Upper lobe of left lung (tissue), 6 donors: ENCODE data around the gene FBN2. TPM values are rescaled to one million over a fixed set of nuclear protein-coding genes. Genes with fewer than 3 reads are reported as not detected.

Experiments used
- ATAC-seq, 2 donors: fragments of 200-7000 bp; cut with Tn5 transposase; one replicate each; pipeline ENCODE4 v1.9.1; 2022; ENCODE audit warnings: mild to moderate bottlenecking in 2 of 2, moderate library complexity in 2 of 2; ENCODE audit not compliant: low FRiP score in 2 of 2
- DNase-seq, 2 donors: peaks; one replicate each; pipeline ENCODE4 v3.0.0-alpha.2; 2019 to 2020
- H3K27ac ChIP-seq, 4 donors: fragments of 200-600 bp; sonication (generic); one replicate each; pipeline ENCODE4 v1.5.1; 2016 to 2019
- H3K27me3 ChIP-seq, 4 donors: fragments of 200-600 bp; sonication (generic); one replicate each; pipeline ENCODE4 v1.5.1; 2017 to 2019
- H3K36me3 ChIP-seq, 4 donors: fragments of 200-600 bp; sonication (generic); one replicate each; pipeline ENCODE4 v1.5.1; 2016 to 2019
- H3K4me1 ChIP-seq, 4 donors: fragments of 200-600 bp; sonication (generic); one replicate each; pipeline ENCODE4 v1.5.1; 2018 to 2019
- H3K4me3 ChIP-seq, 4 donors: fragments of 200-600 bp; sonication (generic); one replicate each; pipeline ENCODE4 v1.5.1; 2017 to 2019; ENCODE audit warnings: mild to moderate bottlenecking in 2 of 4, moderate library complexity in 1 of 4
- H3K9me3 ChIP-seq, 4 donors: fragments of 200-600 bp; sonication (generic); one replicate each; pipeline ENCODE4 v1.5.1; 2018 to 2019
- EP300 ChIP-seq, 4 donors: sonication (generic); formaldehyde crosslinking; IDR thresholded peaks; one replicate each; pipeline ENCODE4 v1.5.1; 2017; ENCODE audit warnings: antibody characterized with exemption in 4 of 4, control low read depth in 2 of 4
- POLR2A ChIP-seq, 4 donors: fragments of 450-650 bp; IDR thresholded peaks; one replicate each; pipeline ENCODE4 v1.5.1; 2016 to 2017; ENCODE audit warnings: antibody characterized with exemption in 4 of 4, mild to moderate bottlenecking in 2 of 4
- POLR2AphosphoS5 ChIP-seq, 2 donors: sonication (generic); formaldehyde crosslinking; IDR thresholded peaks; one replicate each; pipeline ENCODE4 v1.5.1; 2017; ENCODE audit warnings: antibody characterized with exemption in 2 of 2
- WGBS, 2 donors: methylation state at CpG; one replicate each; pipeline ENCODE4 v1.1.5; 2017 to 2018; 5-methylcytosine and 5-hydroxymethylcytosine counted together
- total RNA-seq, 6 donors: library from RNA; depleted of rRNA in 4 of 6; stranded (reverse); fragments of >200 nt in 4 of 6; gene quantifications; one replicate each; pipeline versions ENCODE4 v1.1.0 to v1.2.1, GENCODE V29; 2016 to 2021
- TF ChIP-seq, protein P1 (sequence below), 6 experiments: fragments of 450-650 bp in 4 of 6; fragments of 200-600 bp in 2 of 6; sonication (generic) in 2 of 6; IDR thresholded peaks; one replicate each; pipeline ENCODE4 v1.5.1; 2016 to 2019; ENCODE audit warnings: antibody characterized with exemption in 6 of 6
- donor health status: DM: no; HTN: no; CAD: no; lungs with moderate emphysema.
- donor health status: DM: no; HTN: yes; CAD: no; lungs with severe emphysema.

The FBN2 gene
- total RNA-seq, 6 donors from 2014 or later: under 0.01 to 1.7 (median 0.39) TPM

DNA sequence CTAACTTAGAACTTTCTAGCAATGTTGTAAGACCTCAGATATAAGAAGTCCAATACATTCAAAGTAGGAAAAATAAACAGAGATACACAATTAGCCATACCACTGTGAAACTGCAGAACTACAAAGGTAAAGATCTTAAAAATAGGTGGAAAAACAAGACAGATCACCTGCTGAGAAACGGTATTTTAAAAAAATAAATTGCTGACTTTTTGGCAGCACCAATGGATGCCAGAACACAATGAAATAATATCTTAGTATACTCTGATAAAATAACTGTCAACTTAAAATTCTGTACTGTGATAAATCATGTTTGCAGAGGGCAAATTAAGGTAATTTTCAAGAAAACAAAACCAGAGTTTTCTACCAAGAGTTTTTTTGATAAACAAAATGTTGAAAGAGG is 138.9 kb downstream of the FBN2 start:
- DNase-seq (no peak), ATAC-seq (no peak)
- no peaks in the 10 kb centered on the region for H3K4me1 ChIP-seq
- TF ChIP-seq POLR2A (IDR thresholded peaks at IDR 0.05) (no peak), EP300 (IDR thresholded peaks at IDR 0.05) (no peak), POLR2AphosphoS5 (IDR thresholded peaks at IDR 0.05) (no peak)
- TF ChIP-seq, protein P1, sequence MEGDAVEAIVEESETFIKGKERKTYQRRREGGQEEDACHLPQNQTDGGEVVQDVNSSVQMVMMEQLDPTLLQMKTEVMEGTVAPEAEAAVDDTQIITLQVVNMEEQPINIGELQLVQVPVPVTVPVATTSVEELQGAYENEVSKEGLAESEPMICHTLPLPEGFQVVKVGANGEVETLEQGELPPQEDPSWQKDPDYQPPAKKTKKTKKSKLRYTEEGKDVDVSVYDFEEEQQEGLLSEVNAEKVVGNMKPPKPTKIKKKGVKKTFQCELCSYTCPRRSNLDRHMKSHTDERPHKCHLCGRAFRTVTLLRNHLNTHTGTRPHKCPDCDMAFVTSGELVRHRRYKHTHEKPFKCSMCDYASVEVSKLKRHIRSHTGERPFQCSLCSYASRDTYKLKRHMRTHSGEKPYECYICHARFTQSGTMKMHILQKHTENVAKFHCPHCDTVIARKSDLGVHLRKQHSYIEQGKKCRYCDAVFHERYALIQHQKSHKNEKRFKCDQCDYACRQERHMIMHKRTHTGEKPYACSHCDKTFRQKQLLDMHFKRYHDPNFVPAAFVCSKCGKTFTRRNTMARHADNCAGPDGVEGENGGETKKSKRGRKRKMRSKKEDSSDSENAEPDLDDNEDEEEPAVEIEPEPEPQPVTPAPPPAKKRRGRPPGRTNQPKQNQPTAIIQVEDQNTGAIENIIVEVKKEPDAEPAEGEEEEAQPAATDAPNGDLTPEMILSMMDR (IDR thresholded peaks at IDR 0.05): no peak
- no peak overlapping the region for H3K4me3 ChIP-seq
- H3K27me3 ChIP-seq: no peaks in the 10 kb centered on the region
- no peaks in the 10 kb centered on the region for H3K9me3 ChIP-seq
- H3K36me3 ChIP-seq: no peaks in the 10 kb centered on the region
- WGBS, 2 donors: 69 to 91% methylated on average over 1 of the region's 1 CpG
- no peak overlapping the region for H3K27ac ChIP-seq

DNA sequence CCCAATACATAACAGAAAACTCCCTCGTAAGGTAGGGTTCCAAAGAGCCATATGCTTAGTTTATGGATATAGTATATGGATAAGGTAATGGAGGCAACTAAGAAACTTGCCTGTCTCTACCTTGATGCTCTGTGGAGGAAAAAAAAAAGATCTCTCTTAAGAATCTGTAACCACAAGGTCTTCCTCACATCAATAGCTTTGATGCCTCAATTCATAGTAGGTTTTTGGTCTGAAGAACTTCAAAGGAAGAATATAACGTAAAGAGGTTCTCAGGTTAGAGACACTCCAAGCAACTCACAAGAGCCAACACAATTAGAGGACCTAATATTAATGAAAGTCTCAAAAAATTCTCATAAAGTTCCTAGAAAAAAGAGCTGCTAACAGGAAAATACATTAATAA is 140.2 kb downstream of the FBN2 start:
- no peaks in the 10 kb centered on the region for H3K9me3 ChIP-seq
- TF ChIP-seq, protein P1 (IDR thresholded peaks at IDR 0.05): no peak
- TF ChIP-seq EP300 (IDR thresholded peaks at IDR 0.05) (no peak), POLR2AphosphoS5 (IDR thresholded peaks at IDR 0.05) (no peak), POLR2A (IDR thresholded peaks at IDR 0.05) (no peak)
- no peak overlapping the region for H3K4me3 ChIP-seq
- 86 to 91% methylated on average over 2 of the region's 2 CpGs for WGBS, 2 donors
- no peaks in the 10 kb centered on the region for H3K4me1 ChIP-seq
- no peaks in the 10 kb centered on the region for H3K27me3 ChIP-seq
- DNase-seq: no peak
- no peaks in the 10 kb centered on the region for H3K36me3 ChIP-seq
- no peak overlapping the region for H3K27ac ChIP-seq
- ATAC-seq: no peak

DNA sequence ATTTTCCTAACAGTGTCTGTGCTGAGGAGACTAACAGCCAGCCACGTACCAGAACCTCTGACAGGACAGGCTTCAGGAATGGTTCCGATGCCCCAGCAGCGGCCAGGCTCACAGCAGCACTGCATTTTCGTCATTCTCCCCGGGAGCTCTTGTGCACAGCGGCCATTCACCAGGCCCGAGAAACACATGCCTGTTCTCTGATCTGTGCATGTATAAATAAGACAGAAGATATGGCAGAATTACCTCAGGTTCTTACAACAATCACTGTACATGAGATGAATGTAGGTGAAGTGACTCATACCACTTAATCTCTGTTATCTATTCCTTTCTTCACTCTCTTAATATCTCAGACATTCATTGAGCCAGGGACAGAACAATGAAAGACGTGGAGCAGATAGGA is 143.0 kb downstream of the FBN2 start:
- no peaks in the 10 kb centered on the region for H3K27me3 ChIP-seq
- ATAC-seq (no peak), DNase-seq (peak in 1 of 2 donors; percentile 15)
- no peak overlapping the region for H3K4me3 ChIP-seq
- H3K36me3 ChIP-seq: no peaks in the 10 kb centered on the region
- WGBS, 2 donors: 89 to 91% methylated on average over 8 of the region's 8 CpGs
- H3K4me1 ChIP-seq: no peaks in the 10 kb centered on the region
- no peak overlapping the region for H3K27ac ChIP-seq
- no peaks in the 10 kb centered on the region for H3K9me3 ChIP-seq
- TF ChIP-seq, protein P1 (IDR thresholded peaks at IDR 0.05): no peak
- TF ChIP-seq POLR2A (IDR thresholded peaks at IDR 0.05) (no peak), EP300 (IDR thresholded peaks at IDR 0.05) (no peak), POLR2AphosphoS5 (IDR thresholded peaks at IDR 0.05) (no peak)

DNA sequence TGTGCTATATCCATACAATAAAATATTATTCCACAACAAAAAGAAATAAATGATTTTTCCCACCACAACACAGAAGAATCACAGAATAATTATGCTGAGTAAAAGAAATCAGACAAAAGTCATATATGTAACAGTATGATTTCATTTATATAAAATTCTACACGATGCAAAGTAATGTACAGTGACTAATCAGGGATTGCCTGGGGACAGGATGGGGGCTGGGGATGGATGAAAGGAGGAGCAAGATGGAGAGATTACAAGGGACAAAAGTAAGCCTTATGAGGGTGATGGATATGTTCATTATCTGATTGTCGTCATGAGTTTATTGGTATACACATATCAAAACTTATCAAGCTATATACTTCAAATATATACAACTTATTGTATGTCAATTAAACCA is 154.0 kb downstream of the FBN2 start:
- 90 to 94% methylated on average over 2 of the region's 2 CpGs for WGBS, 2 donors
- H3K27ac ChIP-seq: no peak overlapping the region

DNA sequence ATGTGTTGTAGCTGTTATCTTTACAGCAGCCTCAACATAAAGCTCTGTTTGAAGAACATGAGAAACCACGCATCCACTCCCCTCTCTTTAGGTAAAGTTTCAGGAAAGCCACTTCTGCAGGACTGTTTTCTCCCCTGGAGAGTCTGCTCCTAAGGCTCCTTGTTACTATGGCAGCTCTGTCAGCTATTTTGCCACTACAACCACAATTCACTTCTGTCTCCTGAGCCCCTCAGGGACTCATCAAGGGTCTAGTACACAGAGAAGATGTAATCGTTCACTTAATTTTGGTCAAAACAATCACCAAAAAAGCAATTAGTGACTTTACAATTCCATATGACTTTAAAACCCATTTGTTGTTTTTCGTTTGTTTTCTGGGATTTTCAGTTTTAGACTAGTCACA is 157.7 kb downstream of the FBN2 start:
- TF ChIP-seq POLR2AphosphoS5 (IDR thresholded peaks at IDR 0.05): no peak
- TF ChIP-seq, protein P1 (IDR thresholded peaks at IDR 0.05): no peak
- no peak for TF ChIP-seq EP300 (IDR thresholded peaks at IDR 0.05)
- Histone ChIP-seq H3K4me1 (no peaks in the 10 kb centered on the region), H3K4me3 (no peak overlapping the region), H3K27me3 (no peaks in the 10 kb centered on the region), H3K9me3 (no peaks in the 10 kb centered on the region), H3K27ac (no peak overlapping the region), H3K36me3 (no peaks in the 10 kb centered on the region)
- DNase-seq (no peak), ATAC-seq (no peak)
- WGBS, 2 donors: 78 to 80% methylated on average over 3 of the region's 3 CpGs

More for the DNA sequence above, 154.0 kb downstream of the FBN2 start:
- ATAC-seq: no peak
- TF ChIP-seq POLR2AphosphoS5 (IDR thresholded peaks at IDR 0.05): no peak
- no peak for TF ChIP-seq EP300 (IDR thresholded peaks at IDR 0.05)
- H3K4me1 ChIP-seq: no peaks in the 10 kb centered on the region
- H3K9me3 ChIP-seq: no peaks in the 10 kb centered on the region
- H3K36me3 ChIP-seq: no peaks in the 10 kb centered on the region
- DNase-seq: no peak
- H3K4me3 ChIP-seq: no peak overlapping the region
- H3K27me3 ChIP-seq: no peaks in the 10 kb centered on the region
